DOHH2 (cell line): ENCODE measurements around the gene OR5D18.

ENCODE experiments used
- EZH2phosphoT487 ChIP-seq: fragments of 200-600 bp; sonication (generic); IDR thresholded peaks from 2 replicates; pipeline ENCODE4 v1.6.1; 2017; ENCODE audit warnings: borderline replicate concordance, mild to moderate bottlenecking, antibody characterized with exemption, low read length, moderate library complexity, mixed read lengths
- TF ChIP-seq, protein P1 (sequence below): fragments of 200-600 bp; sonication (generic); IDR thresholded peaks from one replicate; pipeline ENCODE4 v1.5.1; 2014; ENCODE audit warnings: antibody characterized with exemption, mild to moderate bottlenecking, low read depth, low read length; ENCODE audit not compliant: poor library complexity, severe bottlenecking

DNA sequence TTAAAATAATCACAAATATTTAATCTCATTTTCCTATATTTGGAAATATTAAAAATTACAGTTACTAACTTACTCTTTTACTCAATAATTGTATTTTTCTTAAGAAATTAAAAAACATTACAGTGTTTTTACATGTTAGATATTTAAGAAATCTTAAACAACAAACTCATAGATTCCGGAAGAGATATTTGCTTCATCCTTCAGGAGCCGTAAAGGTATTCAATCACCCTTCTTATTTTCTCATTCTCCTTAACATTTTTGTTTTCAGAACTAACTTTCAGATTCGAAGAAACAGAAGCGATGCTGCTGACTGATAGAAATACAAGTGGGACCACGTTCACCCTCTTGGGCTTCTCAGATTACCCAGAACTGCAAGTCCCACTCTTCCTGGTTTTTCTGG lies at the start of gene OR5D18:
- TF ChIP-seq, protein P1, sequence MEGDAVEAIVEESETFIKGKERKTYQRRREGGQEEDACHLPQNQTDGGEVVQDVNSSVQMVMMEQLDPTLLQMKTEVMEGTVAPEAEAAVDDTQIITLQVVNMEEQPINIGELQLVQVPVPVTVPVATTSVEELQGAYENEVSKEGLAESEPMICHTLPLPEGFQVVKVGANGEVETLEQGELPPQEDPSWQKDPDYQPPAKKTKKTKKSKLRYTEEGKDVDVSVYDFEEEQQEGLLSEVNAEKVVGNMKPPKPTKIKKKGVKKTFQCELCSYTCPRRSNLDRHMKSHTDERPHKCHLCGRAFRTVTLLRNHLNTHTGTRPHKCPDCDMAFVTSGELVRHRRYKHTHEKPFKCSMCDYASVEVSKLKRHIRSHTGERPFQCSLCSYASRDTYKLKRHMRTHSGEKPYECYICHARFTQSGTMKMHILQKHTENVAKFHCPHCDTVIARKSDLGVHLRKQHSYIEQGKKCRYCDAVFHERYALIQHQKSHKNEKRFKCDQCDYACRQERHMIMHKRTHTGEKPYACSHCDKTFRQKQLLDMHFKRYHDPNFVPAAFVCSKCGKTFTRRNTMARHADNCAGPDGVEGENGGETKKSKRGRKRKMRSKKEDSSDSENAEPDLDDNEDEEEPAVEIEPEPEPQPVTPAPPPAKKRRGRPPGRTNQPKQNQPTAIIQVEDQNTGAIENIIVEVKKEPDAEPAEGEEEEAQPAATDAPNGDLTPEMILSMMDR: no peak
- TF ChIP-seq EZH2phosphoT487: no peak
